Caco-2 (cell line): ENCODE results near the gene GPC6. TPM values are rescaled to one million over a fixed set of nuclear protein-coding genes. Genes with fewer than 3 reads are reported as not detected.

ENCODE experiments used
- BruUV-seq: library from RNA; stranded (reverse); fragments of 400-500 nt; replicated peaks from 2 replicates; lab custom pipeline; 2021; lab: Mats Ljungman, UMichigan
- CTCF ChIA-PET: fragments of 300-600 bp; sonication (Branson Sonifier 250); formaldehyde crosslinking; loops from one replicate; lab custom pipeline; 2022; ENCODE audit warnings: antibody characterized with exemption; lab: Charles Lee
- POLR2A ChIA-PET: fragments of 300-600 bp; sonication (Branson Sonifier 250); formaldehyde crosslinking; loops from one replicate; lab custom pipeline; 2022; ENCODE audit warnings: antibody characterized with exemption; lab: Charles Lee
- DNase-seq, 2 experiments: peaks; one replicate each; pipeline versions ENCODE4 v3.0.0 to v3.0.0-alpha.2; 2020 to 2022
- H3K27me3 ChIP-seq: replicated peaks from 2 replicates; pipeline ENCODE4 v1.6.0; 2011; ENCODE audit warnings: low read length; ENCODE audit not compliant: control insufficient read depth, insufficient read depth
- H3K36me3 ChIP-seq: 2 replicates; pipeline ENCODE4 v1.5.1; 2011; ENCODE audit warnings: low read length; ENCODE audit not compliant: control insufficient read depth, insufficient read depth
- H3K4me1 ChIP-seq: fragments of 250-450 bp; sonication (Bioruptor Pico); 2 replicates; pipeline ENCODE4 v1.5.1; 2020; ENCODE audit warnings: mild to moderate bottlenecking
- H3K4me3 ChIP-seq: 2 replicates; pipeline ENCODE4 v1.5.1; 2011; ENCODE audit warnings: low read depth, mild to moderate bottlenecking, control low read depth, low read length
- H3K9me3 ChIP-seq: fragments of 250-450 bp; sonication (Bioruptor Pico); 2 replicates; pipeline ENCODE4 v1.5.1; 2020; ENCODE audit warnings: mild to moderate bottlenecking, moderate library complexity
- H3K27ac Mint-ChIP-seq: one replicate; pipeline ENCODE4 v1.8.0; 2022; ENCODE audit warnings: mixed read lengths; ENCODE audit not compliant: unreplicated experiment
- H3K27me3 Mint-ChIP-seq: one replicate; pipeline ENCODE4 v1.8.0; 2022; ENCODE audit warnings: mixed read lengths; ENCODE audit not compliant: insufficient read depth, unreplicated experiment
- H3K36me3 Mint-ChIP-seq: one replicate; pipeline ENCODE4 v1.8.0; 2022; ENCODE audit warnings: mild to moderate bottlenecking, mixed read lengths; ENCODE audit not compliant: insufficient read depth, unreplicated experiment
- H3K4me1 Mint-ChIP-seq: one replicate; pipeline ENCODE4 v1.8.0; 2022; ENCODE audit warnings: low read depth, mixed read lengths; ENCODE audit not compliant: unreplicated experiment
- H3K4me3 Mint-ChIP-seq: one replicate; pipeline ENCODE4 v1.8.0; 2022; ENCODE audit warnings: mild to moderate bottlenecking, moderate library complexity, mixed read lengths; ENCODE audit not compliant: unreplicated experiment
- H3K9me3 Mint-ChIP-seq: one replicate; pipeline ENCODE4 v1.8.0; 2022; ENCODE audit warnings: mixed read lengths; ENCODE audit not compliant: unreplicated experiment
- CTCF ChIP-seq, 2 experiments: fragments of 200-600 bp in 1 of 2; IDR thresholded peaks; 1 replicate in 1 of 2; 2 replicates in 1 of 2; pipeline versions ENCODE4 v1.5.1 to v1.8.0; 2011 to 2022; ENCODE audit warnings: antibody characterized with exemption in 1 of 2, control low read depth in 1 of 2, inconsistent platforms in 1 of 2, low read depth in 1 of 2, low read length in 1 of 2, mild to moderate bottlenecking in 1 of 2, moderate library complexity in 1 of 2; ENCODE audit not compliant: insufficient read depth in 1 of 2, severe bottlenecking in 1 of 2, unreplicated experiment in 1 of 2
- intact Hi-C: fragments of 100-400 bp; cut with micrococcal nuclease; formaldehyde crosslinking; loops from one replicate; pipeline ENCODE4 v1.10.0; 2022; ENCODE audit not compliant: unreplicated experiment
- total RNA-seq: library from RNA; stranded (reverse); gene quantifications from 2 replicates; pipeline ENCODE4 v1.2.3, GENCODE V29; 2022

The GPC6 gene
- total RNA-seq, 1 experiment from 2014 or later, result 0.16 TPM

- no peaks in the 10 kb centered on the region for H3K4me1 Mint-ChIP-seq
- no peaks in the 10 kb centered on the region for H3K36me3 Mint-ChIP-seq
- BruUV-seq, result no TSS peak
- ChIA-PET POLR2A (no interaction called here), CTCF (no interaction called here)
- H3K27me3 ChIP-seq, result no peaks in the 10 kb centered on the region
- TF ChIP-seq CTCF (IDR thresholded peaks at IDR 0.05; ENCODE audit: insufficient read depth in 1 of 2, low read depth in 1 of 2, low read length in 1 of 2, severe bottlenecking in 1 of 2, unreplicated experiment in 1 of 2), result no peak
- H3K9me3 ChIP-seq, result no peaks in the 10 kb centered on the region
- H3K27me3 Mint-ChIP-seq, result no peaks in the 10 kb centered on the region
- no peaks in the 10 kb centered on the region for H3K4me1 ChIP-seq
- H3K4me3 ChIP-seq, result no peak overlapping the region
- H3K9me3 Mint-ChIP-seq, result no peaks in the 10 kb centered on the region
- no peak for DNase-seq
- no peak overlapping the region for H3K27ac Mint-ChIP-seq
- no peaks in the 10 kb centered on the region for H3K36me3 ChIP-seq
- intact Hi-C loops, result no loop called here
- H3K4me3 Mint-ChIP-seq, result no peak overlapping the region
Observed at GRCh38 chr13:93700115-93700514, 473.5 kb downstream of the GPC6 start.

DNA sequence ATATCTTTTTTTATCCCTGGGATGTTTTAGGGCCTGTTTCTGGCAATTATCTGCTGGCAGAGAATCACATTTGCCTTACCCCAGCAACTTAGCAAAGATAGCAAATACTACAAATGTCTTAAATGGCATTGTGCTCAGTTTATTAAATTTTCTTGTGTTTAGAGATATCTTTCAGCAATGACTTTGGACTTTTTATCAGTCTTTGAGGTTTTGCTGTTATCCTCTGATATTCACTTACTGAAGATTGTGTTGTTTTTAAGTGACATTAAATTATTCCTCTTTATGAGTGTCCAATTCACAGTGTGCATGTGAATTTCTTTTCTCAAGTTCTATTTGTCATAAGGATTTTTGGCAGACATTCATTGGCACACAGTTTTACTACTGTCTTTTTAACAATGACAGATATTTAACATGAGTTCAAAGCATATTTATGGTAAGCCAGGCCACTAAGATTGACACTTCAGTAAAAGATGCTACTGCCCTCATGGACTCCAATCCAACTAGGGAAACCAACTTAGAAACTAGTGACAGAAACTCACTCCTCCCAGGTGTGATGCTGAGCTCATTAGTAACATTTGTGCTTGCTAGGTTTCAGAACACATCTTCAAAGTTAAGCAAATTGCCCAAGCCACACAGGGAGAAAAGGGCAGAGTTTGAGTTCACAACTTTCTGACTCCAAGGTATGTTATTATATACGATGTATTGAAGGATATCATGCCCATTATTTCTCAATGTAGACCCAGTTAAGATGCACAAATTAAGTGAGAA is 481.9 kb downstream of the GPC6 start:
- Histone ChIP-seq H3K4me3 (no peak overlapping the region), H3K27me3 (no peaks in the 10 kb centered on the region), H3K4me1 (no peaks in the 10 kb centered on the region), H3K36me3 (no peaks in the 10 kb centered on the region), H3K9me3 (no peaks in the 10 kb centered on the region)
- intact Hi-C loops, result no loop called here
- no peak overlapping the region for H3K27ac Mint-ChIP-seq
- H3K27me3 Mint-ChIP-seq, result peaks cover 2% of the 10 kb centered on the region
- DNase-seq, result no peak
- H3K4me3 Mint-ChIP-seq, result no peak overlapping the region
- no peaks in the 10 kb centered on the region for H3K4me1 Mint-ChIP-seq
- no TSS peak for BruUV-seq
- H3K9me3 Mint-ChIP-seq, result no peaks in the 10 kb centered on the region
- POLR2A ChIA-PET, result no interaction called here
- CTCF ChIA-PET, result no interaction called here
- H3K36me3 Mint-ChIP-seq, result no peaks in the 10 kb centered on the region
- TF ChIP-seq CTCF (IDR thresholded peaks at IDR 0.05; ENCODE audit: insufficient read depth in 1 of 2, low read depth in 1 of 2, low read length in 1 of 2, severe bottlenecking in 1 of 2, unreplicated experiment in 1 of 2), result no peak

DNA sequence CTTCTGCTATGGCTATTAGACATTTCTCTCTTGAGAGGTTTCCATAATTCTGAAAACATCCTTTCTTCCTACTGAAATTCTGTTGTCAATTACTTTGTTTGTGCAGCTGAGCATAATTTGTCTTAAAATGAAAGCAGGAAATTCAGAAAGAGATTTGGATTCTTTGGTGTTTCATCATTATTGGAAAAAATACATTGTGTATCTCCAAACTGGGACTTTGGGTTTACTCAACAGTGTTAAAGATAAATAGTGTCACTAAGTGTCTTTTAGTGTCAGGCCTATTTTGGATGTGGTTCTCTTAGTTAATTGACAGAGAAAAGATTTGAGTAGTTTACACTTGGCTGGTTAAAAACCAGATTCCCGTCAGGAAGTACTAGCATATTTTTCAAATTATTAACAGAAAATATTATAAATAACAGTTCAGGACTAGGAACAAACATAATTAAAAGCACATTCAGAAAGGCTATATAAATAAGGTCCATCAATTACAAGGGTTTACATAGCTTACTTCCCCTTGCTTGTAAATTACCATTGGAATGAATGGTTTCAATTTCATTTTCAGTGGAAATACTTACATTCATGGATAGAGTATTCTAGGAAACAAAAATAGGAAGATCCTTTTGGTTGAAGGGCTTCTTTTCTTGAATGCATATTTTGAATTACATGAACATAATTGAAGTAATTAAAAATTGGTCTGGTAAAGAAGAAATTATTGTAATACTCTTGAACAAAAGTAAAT is 483.1 kb downstream of the GPC6 start:
- Histone ChIP-seq H3K4me1 (no peaks in the 10 kb centered on the region), H3K4me3 (no peak overlapping the region), H3K27me3 (no peaks in the 10 kb centered on the region), H3K36me3 (no peaks in the 10 kb centered on the region), H3K9me3 (no peaks in the 10 kb centered on the region)
- no peaks in the 10 kb centered on the region for H3K9me3 Mint-ChIP-seq
- no TSS peak for BruUV-seq
- ChIA-PET CTCF (no interaction called here), POLR2A (no interaction called here)
- H3K36me3 Mint-ChIP-seq, result no peaks in the 10 kb centered on the region
- no peak for DNase-seq
- peaks cover 2% of the 10 kb centered on the region for H3K27me3 Mint-ChIP-seq
- intact Hi-C loops, result no loop called here
- no peak overlapping the region for H3K4me3 Mint-ChIP-seq
- H3K27ac Mint-ChIP-seq, result no peak overlapping the region
- no peak for TF ChIP-seq CTCF (IDR thresholded peaks at IDR 0.05; ENCODE audit: insufficient read depth in 1 of 2, low read depth in 1 of 2, low read length in 1 of 2, severe bottlenecking in 1 of 2, unreplicated experiment in 1 of 2)
- no peaks in the 10 kb centered on the region for H3K4me1 Mint-ChIP-seq
